ENCODE measurements around the gene ACTL8.
"Not testable (repeated sequence)": the region's sequence is repeated elsewhere in the genome, so short reads cannot be mapped to it uniquely, and the experiment has no call there.

ACTL8 gene

GRCh38 chr1:17736625-17737024 is 18.5 kb upstream of the ACTL8 start:
- no peak for DNase-seq

- no peak for DNase-seq
Observed at GRCh38 chr1:17739050-17739449, 16.1 kb upstream of the ACTL8 start.

GRCh38 chr1:17741052-17741451 is 14.1 kb upstream of the ACTL8 start:
- DNase-seq = no peak

GRCh38 chr1:17742583-17742982 is 12.6 kb upstream of the ACTL8 start:
- DNase-seq = no peak

- DNase-seq = no peak
Observed at GRCh38 chr1:17743008-17743647, 12.0 kb upstream of the ACTL8 start.

GRCh38 chr1:17743925-17744324 is 11.2 kb upstream of the ACTL8 start:
- DNase-seq = no peak

GRCh38 chr1:17744666-17745478 is 10.3 kb upstream of the ACTL8 start:
- DNase-seq = no peak

GRCh38 chr1:17745479-17745955 is 9.6 kb upstream of the ACTL8 start:
- DNase-seq = no peak

- DNase-seq = not testable (repeated sequence)
Observed at GRCh38 chr1:17746281-17746680, 8.9 kb upstream of the ACTL8 start.

- no peak for DNase-seq
Observed at GRCh38 chr1:17746920-17747319, 8.2 kb upstream of the ACTL8 start.

- no peak for DNase-seq
Observed at GRCh38 chr1:17750333-17750732, 4.8 kb upstream of the ACTL8 start.

GRCh38 chr1:17752356-17752755 is 2.8 kb upstream of the ACTL8 start:
- DNase-seq = no peak

- no peak for DNase-seq
Observed at GRCh38 chr1:17757426-17757825, 2.3 kb downstream of the ACTL8 start.

GRCh38 chr1:17759114-17759513 is 4.0 kb downstream of the ACTL8 start:
- no peak for DNase-seq

GRCh38 chr1:17762313-17762712 is 7.2 kb downstream of the ACTL8 start:
- no peak for DNase-seq

- DNase-seq = no peak
Observed at GRCh38 chr1:17763417-17763816, 8.3 kb downstream of the ACTL8 start.

GRCh38 chr1:17763995-17764394 is 8.9 kb downstream of the ACTL8 start:
- DNase-seq = no peak

GRCh38 chr1:17764591-17764990 is 9.5 kb downstream of the ACTL8 start:
- no peak for DNase-seq

GRCh38 chr1:17765444-17766411 is 10.6 kb downstream of the ACTL8 start:
- no peak for DNase-seq

GRCh38 chr1:17768651-17769241 is 13.6 kb downstream of the ACTL8 start:
- no peak for DNase-seq

GRCh38 chr1:17770983-17771382 is 15.8 kb downstream of the ACTL8 start:
- no peak for DNase-seq

GRCh38 chr1:17772615-17773212 is 17.6 kb downstream of the ACTL8 start:
- DNase-seq = no peak
